ENCODE data around the gene COL4A2. TPM values are rescaled to one million over a fixed set of nuclear protein-coding genes. Genes with fewer than 3 reads are reported as not detected.

The COL4A2 gene
- total RNA-seq, 1 donor from 2014 or later, result 60.9 TPM

DNA sequence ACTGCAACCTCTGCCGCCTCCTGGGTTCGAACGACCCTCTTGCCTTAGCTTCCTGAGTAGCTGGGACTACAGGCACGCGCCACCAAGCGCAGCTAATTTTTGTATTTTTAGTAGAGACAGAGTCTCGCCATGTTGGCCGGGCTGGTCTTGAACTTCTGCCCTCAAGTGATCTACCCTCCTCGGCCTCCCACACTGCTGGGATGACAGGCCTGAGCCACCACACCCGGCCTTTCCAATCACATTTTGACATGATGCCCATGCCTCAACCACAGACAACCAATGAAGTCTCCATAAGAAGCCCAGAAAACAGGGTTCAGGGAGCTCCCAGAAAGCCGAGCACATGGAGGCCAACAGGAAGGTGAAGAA, 242.7 kb downstream of the COL4A2 start:
- Mint-ChIP-seq H3K4me1 (ENCODE audit: low read depth, unreplicated experiment) (peaks cover 14% of the 10 kb centered on the region), H3K9me3 (ENCODE audit: unreplicated experiment) (peaks cover 5% of the 10 kb centered on the region), H3K4me3 (ENCODE audit: unreplicated experiment) (no peak overlapping the region), H3K36me3 (ENCODE audit: unreplicated experiment) (peaks cover 7% of the 10 kb centered on the region), H3K27me3 (ENCODE audit: unreplicated experiment) (peaks cover 5% of the 10 kb centered on the region), H3K27ac (ENCODE audit: unreplicated experiment) (no peak overlapping the region)
- DNase-seq, result no peak
- TF ChIP-seq, protein P1, sequence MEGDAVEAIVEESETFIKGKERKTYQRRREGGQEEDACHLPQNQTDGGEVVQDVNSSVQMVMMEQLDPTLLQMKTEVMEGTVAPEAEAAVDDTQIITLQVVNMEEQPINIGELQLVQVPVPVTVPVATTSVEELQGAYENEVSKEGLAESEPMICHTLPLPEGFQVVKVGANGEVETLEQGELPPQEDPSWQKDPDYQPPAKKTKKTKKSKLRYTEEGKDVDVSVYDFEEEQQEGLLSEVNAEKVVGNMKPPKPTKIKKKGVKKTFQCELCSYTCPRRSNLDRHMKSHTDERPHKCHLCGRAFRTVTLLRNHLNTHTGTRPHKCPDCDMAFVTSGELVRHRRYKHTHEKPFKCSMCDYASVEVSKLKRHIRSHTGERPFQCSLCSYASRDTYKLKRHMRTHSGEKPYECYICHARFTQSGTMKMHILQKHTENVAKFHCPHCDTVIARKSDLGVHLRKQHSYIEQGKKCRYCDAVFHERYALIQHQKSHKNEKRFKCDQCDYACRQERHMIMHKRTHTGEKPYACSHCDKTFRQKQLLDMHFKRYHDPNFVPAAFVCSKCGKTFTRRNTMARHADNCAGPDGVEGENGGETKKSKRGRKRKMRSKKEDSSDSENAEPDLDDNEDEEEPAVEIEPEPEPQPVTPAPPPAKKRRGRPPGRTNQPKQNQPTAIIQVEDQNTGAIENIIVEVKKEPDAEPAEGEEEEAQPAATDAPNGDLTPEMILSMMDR (IDR thresholded peaks at IDR 0.05; ENCODE audit: partially characterized antibody, unreplicated experiment), result no peak

DNA sequence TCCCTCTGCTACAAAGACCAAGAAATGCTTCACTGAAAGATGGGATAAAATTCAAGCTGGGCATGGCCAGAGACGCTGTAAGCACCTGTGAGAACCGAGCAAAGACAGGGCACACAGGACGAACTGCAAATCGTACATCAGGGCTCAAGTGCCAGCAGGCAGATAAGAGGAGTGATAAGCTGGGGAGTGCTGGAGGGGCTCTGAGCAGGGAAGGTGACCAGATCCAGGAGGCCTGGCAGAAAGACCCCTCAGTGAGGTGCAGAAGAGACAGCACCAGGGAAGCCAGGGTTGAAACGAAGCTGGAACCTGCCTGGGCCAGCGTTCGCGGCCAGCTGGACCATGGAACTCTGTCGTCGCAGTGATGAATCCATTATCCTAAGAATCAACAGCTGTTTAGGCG, 244.2 kb downstream of the COL4A2 start:
- no peak overlapping the region for H3K4me3 Mint-ChIP-seq (ENCODE audit: unreplicated experiment)
- H3K27ac Mint-ChIP-seq (ENCODE audit: unreplicated experiment), result no peak overlapping the region
- H3K9me3 Mint-ChIP-seq (ENCODE audit: unreplicated experiment), result peaks cover 5% of the 10 kb centered on the region
- peaks cover 5% of the 10 kb centered on the region for H3K27me3 Mint-ChIP-seq (ENCODE audit: unreplicated experiment)
- H3K36me3 Mint-ChIP-seq (ENCODE audit: unreplicated experiment), result peaks cover under 1% of the 10 kb centered on the region
- TF ChIP-seq, protein P1 (IDR thresholded peaks at IDR 0.05; ENCODE audit: partially characterized antibody, unreplicated experiment), result no peak
- peaks cover 14% of the 10 kb centered on the region for H3K4me1 Mint-ChIP-seq (ENCODE audit: low read depth, unreplicated experiment)
- no peak for DNase-seq

DNA sequence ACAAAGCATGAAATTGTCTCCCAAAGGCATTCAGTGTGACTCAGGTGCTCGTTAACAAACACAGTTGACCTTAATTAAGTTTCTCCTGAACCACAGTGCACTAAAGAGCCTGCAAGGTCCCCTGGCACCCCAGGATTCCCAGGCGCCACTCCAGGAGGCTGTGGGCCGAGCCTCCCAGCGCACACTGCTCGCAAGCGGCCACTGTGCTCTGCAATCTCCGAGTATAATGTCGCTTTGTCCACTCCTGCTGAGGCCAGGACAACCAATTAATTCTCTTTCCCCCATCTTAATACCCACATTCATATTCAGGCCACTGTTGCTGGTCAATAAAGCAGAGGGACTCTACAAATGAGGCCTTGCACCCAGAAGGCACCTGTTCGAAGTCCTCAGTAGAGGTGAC, 245.7 kb downstream of the COL4A2 start:
- H3K27me3 Mint-ChIP-seq (ENCODE audit: unreplicated experiment), result peaks cover 5% of the 10 kb centered on the region
- H3K27ac Mint-ChIP-seq (ENCODE audit: unreplicated experiment), result no peak overlapping the region
- H3K4me3 Mint-ChIP-seq (ENCODE audit: unreplicated experiment), result no peak overlapping the region
- peaks cover 5% of the 10 kb centered on the region for H3K36me3 Mint-ChIP-seq (ENCODE audit: unreplicated experiment)
- H3K4me1 Mint-ChIP-seq (ENCODE audit: low read depth, unreplicated experiment), result peaks cover 14% of the 10 kb centered on the region
- peak; percentile 38 for DNase-seq
- TF ChIP-seq, protein P1 (IDR thresholded peaks at IDR 0.05; ENCODE audit: partially characterized antibody, unreplicated experiment), result no peak
- peaks cover 7% of the 10 kb centered on the region for H3K9me3 Mint-ChIP-seq (ENCODE audit: unreplicated experiment)

DNA sequence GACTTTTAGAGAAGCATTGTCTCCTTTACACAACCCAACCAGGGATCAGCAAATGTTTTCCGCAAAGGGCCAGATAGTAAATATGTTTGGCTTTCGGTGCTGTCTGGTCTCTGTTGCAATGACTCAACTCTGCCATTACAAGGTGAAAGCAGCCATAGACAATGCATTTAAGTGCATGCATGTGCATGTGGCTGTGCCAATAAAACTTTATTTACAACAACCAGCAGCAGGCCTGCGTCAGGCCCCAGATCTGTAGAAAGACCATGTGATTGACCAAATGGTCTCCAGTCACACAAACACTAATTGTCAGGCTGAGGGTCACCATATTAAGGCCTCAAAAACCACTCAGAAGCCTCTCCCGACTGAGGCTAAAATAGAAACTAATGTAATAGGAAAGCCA, 246.3 kb downstream of the COL4A2 start:
- DNase-seq, result no peak
- Mint-ChIP-seq H3K27me3 (ENCODE audit: unreplicated experiment) (peaks cover 5% of the 10 kb centered on the region), H3K4me3 (ENCODE audit: unreplicated experiment) (no peak overlapping the region), H3K36me3 (ENCODE audit: unreplicated experiment) (peaks cover 5% of the 10 kb centered on the region), H3K27ac (ENCODE audit: unreplicated experiment) (no peak overlapping the region), H3K4me1 (ENCODE audit: low read depth, unreplicated experiment) (peaks cover 14% of the 10 kb centered on the region), H3K9me3 (ENCODE audit: unreplicated experiment) (peaks cover 7% of the 10 kb centered on the region)
- TF ChIP-seq, protein P1 (IDR thresholded peaks at IDR 0.05; ENCODE audit: partially characterized antibody, unreplicated experiment), result no peak

DNA sequence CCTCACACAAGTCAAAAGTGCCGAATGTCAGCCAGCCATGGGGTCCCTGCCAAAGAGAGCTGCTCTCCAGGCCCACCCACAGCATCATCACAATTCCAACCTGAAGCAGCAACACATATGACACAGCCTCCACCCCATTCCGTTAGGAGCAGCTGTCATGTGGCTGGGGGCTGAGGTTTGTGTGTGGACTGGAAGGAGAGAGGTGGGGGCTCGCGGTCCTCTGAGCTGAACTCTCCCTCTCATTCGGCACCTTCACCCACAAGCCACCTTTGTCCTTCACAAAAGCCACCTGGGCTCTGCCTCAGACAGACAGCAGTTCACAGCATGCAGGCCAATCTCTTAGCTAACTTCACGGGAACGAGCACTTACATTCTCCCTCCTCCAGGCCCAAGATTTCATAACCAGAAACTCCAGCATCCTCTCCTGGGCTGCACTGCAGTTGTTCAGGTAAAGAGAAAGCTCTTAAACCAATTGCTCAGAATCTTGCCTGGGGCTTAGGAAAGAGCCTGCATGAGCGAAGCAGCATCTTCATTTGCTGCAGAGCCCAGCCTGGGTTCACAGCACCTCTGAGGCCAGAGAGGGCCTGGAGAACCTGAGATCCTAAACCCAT, 247.2 kb downstream of the COL4A2 start:
- H3K27me3 Mint-ChIP-seq (ENCODE audit: unreplicated experiment), result peaks cover 5% of the 10 kb centered on the region
- DNase-seq, result no peak
- TF ChIP-seq, protein P1 (IDR thresholded peaks at IDR 0.05; ENCODE audit: partially characterized antibody, unreplicated experiment), result no peak
- H3K27ac Mint-ChIP-seq (ENCODE audit: unreplicated experiment), result no peak overlapping the region
- peaks cover 5% of the 10 kb centered on the region for H3K36me3 Mint-ChIP-seq (ENCODE audit: unreplicated experiment)
- peaks cover 14% of the 10 kb centered on the region for H3K4me1 Mint-ChIP-seq (ENCODE audit: low read depth, unreplicated experiment)
- no peak overlapping the region for H3K4me3 Mint-ChIP-seq (ENCODE audit: unreplicated experiment)
- H3K9me3 Mint-ChIP-seq (ENCODE audit: unreplicated experiment), result peaks cover 7% of the 10 kb centered on the region
